GM19468 (cell line): ENCODE measurements around the gene TFPI.
A peak's percentile ranks its signal among the peaks of the same experiment; 100 is the strongest.
"Not testable (repeated sequence)": the region's sequence is repeated elsewhere in the genome, so short reads cannot be mapped to it uniquely, and the experiment has no call there.

ENCODE experiments used
- ATAC-seq: cut with Tn5 transposase; IDR thresholded peaks from one replicate; pipeline ENCODE4 v1.9.1; 2021; ENCODE audit warnings: mild to moderate bottlenecking, moderate library complexity, moderate number of reproducible peaks; ENCODE audit not compliant: unreplicated experiment; ENCODE audit errors: extremely low read depth

The TFPI gene

GRCh38 chr2:187510419-187511355 lies 43.5 kb downstream of the TFPI start:
- ATAC-seq, result not testable (repeated sequence)

DNA sequence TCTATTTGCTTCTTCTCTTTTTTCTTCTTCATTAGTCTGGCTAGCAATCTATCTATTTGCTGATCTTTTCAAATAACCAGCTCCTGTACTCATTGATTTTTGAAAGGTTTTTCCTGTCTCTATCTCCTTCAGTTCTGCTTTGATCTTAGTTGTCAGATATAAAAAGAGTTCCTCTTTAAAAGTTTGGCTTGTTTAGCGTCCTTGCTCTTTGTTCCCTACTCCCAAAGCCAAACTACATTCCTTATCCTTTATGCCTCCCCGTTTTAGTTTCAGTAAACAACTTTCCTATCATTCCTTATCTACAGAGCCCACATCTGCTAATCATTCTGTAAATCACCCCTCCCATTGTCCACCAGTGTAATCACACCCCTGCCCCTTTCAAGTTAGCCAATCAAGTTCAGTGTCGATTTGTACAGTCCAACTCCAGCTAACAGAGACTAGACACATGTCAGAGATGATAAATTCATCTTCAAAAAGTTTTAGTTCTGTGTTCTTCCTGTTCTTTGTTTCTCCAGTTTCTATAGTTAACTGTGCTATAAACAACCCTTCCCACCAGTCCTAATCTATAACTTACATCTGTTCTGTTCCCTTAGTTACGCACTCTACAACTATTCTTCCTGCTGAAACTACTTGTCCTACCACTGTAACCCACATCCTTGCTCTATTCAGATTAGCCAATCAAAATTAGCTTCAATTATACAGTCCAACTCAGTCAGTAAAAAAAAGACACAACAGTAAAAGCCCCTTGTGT lies 44.4 kb downstream of the TFPI start:
- ATAC-seq, result no peak

DNA sequence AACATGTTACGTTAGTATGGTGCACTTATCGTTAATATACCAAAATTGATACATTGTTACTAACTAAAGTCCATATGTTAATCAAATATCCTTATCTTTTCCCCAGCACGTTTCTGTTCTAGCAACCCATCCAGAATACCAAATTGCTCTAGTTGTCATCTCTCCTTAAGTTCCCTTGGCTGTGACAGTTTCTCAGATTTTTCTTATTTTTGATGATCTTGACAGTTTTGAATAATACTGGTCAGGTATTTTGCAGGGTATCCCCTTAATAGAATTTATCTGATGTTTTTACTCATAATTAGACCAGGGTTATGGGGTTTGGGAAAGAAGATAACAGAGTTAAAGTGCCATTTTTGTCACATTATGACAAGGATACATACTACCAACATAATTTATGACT lies 47.8 kb downstream of the TFPI start:
- ATAC-seq, result no peak

DNA sequence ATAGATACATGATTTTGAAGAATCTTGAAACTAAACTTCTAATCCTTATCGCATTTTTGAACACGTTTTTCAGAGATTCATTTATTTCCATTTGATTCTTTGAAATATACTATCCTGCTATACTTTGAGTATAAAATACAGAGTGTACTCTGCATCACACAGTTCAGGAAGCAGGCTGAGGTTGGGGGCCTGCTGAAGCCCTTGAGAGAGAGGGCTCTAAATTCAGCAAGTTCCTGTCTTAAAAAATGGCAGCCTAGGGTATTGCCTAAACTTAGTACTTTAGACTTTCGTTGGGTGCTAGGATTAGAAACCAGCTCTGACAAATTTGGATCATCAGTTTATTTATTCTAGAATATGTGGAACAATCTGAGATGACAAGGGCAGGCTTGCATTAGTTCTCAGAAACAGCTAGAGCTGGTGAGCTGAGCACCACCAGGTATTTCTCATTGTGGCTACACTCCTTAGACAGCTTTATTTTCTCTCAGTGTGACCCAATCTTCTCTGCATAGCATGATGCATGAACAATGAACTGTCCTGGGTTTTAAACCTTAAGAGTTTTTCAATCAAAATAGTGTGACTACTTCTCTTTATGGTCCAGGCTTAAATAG lies 49.1 kb downstream of the TFPI start:
- no peak for ATAC-seq

GRCh38 chr2:187504312-187504921 lies 49.8 kb downstream of the TFPI start:
- ATAC-seq, result no peak

DNA sequence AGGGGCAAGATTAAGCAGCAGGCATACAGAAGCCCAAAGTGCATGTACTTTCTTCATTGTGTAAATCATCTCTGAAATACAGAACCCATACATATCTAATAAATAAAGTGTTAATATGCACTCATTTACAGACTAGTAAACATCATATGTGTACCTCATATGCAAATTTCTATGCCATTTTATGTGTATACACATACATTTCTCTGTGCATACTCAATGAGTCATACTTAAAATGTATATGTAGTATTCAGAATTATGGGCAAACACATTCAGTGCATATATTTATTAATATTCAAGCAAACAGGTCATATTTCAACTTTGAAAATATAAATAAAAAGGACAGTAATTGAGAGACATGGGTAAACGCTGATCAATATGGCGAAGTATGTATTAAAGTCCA lies 50.5 kb downstream of the TFPI start:
- no peak for ATAC-seq

DNA sequence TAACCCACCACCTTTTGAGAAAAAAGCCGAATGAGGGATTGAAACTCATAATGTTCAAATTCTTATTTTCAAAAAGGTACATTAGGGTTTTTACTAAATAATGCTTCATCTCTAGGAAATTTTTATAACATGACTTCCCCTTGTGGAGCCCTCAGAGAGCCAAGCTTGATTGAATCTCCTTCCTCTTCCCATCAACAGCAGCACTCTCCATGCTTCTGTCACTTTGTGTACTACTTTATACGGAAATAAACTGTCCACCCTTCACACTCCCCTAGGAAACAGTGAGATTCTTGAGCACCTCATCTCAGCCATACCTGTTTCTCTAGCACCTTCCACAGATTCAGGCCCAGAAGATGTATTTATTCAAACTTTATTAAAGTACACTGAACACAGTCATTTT lies 51.8 kb downstream of the TFPI start:
- ATAC-seq, result no peak

GRCh38 chr2:187500585-187501359 lies 53.5 kb downstream of the TFPI start:
- no peak for ATAC-seq

- peak; percentile 89 for ATAC-seq
Measured at GRCh38 chr2:187499941-187500532, 54.2 kb downstream of the TFPI start.

GRCh38 chr2:187497858-187498463 lies 56.3 kb downstream of the TFPI start:
- ATAC-seq, result no peak

- ATAC-seq, result no peak
Measured at GRCh38 chr2:187497140-187497539, 57.1 kb downstream of the TFPI start.

- ATAC-seq, result no peak
Measured at GRCh38 chr2:187495324-187495723, 58.9 kb downstream of the TFPI start.

DNA sequence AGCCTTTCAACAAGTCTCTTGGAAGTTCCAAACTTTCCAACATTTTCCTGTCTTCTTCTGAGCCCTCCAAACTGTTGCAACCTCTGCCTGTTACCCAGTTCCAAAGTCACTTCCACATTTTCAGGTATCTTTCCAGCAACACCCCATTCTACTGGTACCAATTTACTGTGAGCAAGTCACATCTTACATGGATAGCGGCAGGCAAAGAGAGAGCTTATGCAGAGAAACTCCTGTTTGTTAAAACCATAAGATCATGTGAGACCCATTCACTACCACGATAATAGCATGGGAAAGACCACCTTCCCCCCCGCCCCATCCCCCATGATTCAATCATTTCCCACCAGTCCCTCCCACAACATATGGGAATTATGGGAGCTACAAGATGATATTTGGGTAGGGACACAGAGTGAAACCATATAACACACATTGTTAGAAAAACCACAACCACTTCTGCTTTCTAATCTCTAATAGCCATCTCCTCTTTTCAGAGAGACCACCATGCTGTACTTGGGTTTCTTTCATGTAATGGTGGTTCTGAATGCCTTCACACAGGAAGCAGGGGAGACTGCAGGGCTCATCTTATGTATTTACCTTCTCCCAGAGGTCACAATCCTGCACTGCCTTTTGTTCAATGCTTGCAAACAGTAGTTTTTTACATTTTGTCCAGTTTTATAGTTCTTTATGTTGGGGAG lies 60.2 kb downstream of the TFPI start:
- no peak for ATAC-seq

DNA sequence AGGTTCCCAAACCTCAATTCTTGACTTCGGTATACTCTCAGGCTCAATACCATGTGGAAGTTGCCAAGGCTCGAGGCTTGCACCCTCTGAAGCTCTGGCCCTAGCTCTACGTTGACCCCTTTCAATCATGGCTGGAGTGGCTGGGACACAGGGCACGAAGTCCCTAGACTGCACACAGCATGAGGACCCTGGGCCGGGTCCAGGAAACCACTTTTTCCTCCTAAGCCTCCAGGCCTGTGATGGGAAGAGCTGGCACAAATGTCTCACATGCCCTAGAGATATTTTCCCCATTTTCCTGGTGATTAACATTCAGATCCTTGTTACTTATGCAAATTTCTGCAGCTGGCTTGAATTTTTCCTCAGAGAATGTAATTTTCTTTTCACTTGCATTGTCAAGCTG lies 61.1 kb downstream of the TFPI start:
- ATAC-seq, result no peak

- ATAC-seq, result no peak
Measured at GRCh38 chr2:187486241-187486640, 68.0 kb downstream of the TFPI start.

GRCh38 chr2:187485523-187485922 lies 68.7 kb downstream of the TFPI start:
- ATAC-seq, result no peak

DNA sequence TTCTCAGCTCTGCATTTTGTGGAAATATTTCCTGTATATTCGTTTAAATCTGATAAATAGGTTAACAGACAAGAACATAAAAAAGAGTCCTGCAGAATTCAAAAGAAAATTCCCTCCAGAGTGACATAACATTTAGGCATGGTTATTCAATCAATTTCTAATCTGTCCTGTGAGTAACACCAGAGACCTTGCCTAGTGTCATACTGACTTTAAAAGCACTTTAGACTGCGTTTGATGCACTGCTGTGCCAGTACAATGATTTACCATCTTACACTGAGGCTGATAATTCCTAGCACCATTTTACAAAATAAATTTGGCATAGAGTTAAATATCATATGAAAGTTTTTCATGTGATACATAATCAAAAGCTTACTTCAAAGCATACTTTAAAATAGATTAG lies 70.7 kb downstream of the TFPI start:
- no peak for ATAC-seq

DNA sequence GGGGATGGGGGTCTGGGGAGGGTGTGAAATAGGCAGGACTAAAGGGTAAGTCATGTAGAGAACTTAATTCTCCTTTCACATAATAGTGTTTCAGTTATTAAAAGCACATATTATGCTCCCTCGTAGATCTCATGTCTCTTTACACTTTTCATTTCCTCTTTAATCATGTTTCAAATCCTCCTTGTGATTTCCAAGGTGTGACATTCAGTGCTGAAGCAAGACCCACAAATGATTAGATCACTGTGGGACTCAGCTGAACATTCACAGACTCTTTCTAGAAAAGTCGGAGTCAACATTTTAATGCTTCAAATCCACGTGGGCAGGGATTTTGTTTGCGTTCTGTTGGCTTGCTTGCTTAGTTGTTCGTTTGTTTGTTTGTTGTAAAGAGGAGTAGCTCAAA lies 71.4 kb downstream of the TFPI start:
- peak; percentile 51 for ATAC-seq
